GM19467 (cell line): Measurements from ENCODE around the gene NKAP.
A peak's percentile ranks its signal among the peaks of the same experiment; 100 is the strongest.

Source experiments
- ATAC-seq: cut with Tn5 transposase; IDR thresholded peaks from one replicate; pipeline ENCODE4 v1.9.1; 2021; ENCODE audit warnings: mild to moderate bottlenecking, moderate library complexity; ENCODE audit not compliant: unreplicated experiment

The NKAP gene

GRCh38 chrX:119871245-119871598, 72.3 kb downstream of the NKAP start:
- peak; percentile 41 for ATAC-seq
